ENCODE data around the gene PRL.

The PRL gene

DNA sequence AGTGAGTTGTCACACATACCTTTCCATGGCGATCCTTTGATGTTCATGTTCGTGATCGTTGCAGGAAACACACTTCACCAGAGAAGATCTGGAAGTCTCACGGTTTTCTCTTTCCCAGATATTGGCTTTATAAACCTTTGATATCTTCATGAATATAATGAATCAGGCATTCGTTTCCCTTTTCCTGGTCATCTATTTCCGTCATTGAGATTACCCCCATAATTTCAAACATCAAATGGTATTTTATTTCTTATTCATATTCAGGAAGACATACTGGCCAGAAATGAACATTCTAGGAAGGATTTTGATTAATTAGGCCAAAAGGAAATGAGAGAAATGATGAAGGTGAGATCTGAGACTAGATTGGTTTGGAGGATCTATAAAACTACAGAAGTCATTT lies at the start of gene PRL:
Gene PRL (minus strand): TSS at position 101 of the 400 bp plus-strand sequence. CDS start 54 bp downstream, at position 47.
- DNase-seq, result no peak

DNA sequence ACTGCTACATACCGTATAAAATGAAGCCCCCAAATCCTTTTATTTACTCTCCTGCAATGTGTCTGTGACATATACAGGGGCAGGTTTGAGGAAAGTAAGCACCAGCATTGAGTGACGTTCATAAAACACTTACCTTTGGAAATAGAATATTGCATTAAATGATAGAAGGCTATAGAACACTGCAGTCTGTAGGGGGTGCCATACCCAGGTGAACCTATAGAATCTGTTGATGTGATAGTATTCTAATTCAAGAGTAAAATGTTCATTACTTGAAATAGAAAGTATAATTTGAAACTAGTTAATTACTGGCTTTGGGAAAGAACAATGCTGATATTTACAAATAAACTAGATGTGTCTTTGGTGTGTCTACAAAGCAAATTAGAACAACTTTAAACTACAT lies 47.0 kb upstream of the PRL start:
- no peak for DNase-seq

DNA sequence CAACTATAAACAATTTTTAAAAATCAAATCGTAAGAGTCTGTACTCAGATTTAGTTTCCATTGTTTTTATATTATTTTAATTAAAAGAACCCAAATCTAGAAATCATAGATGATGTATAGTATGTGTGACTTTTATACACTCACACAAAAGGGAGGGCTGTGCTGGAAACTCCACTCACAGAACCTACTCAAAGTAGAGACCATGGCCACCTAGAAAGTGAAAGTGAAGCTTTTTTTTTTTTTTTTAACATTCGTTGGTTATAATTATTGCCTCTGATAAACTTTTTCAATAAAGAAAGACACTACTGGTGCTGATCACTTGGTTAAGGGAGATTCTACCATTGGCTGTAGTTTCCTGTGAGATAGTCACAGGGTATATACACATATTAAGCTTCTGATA lies 37.9 kb upstream of the PRL start:
- DNase-seq, result no peak

DNA sequence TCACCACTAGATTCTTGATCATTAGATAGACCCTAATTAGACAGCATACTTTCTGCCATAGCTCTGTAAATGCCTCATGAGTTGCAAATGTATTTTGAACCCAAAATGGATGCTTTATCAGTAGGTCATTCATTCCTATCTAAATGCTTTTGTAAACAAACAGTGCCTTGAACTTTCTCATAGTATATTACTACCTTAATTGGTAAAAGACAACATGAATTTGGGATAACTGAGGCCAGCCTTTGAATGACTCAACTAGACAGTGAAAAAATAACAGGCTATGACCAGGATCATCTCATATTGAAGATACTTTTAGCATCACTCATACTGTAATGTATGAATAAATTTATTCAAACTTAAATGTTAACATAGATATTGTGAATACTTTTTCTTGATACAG lies 37.0 kb upstream of the PRL start:
- no peak for DNase-seq

DNA sequence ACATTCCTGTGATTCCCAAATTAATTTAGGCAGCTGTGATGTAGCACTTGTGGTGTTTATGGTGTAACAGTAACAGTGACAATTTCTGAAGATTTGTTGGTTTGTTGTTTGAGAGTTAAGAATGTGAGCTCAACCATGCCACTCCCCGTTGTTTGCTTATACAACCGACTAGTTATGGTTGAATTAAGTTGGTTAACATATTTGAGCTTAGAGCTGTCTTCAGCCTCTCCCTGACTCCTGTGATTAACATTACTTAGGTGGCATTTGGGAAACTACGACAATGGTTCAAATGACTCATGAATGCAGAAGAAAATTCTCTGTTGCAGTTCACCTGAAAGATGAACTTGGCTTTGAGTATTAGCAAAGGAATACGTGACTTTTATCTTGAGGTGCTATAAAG lies 35.9 kb upstream of the PRL start:
- DNase-seq, result no peak

DNA sequence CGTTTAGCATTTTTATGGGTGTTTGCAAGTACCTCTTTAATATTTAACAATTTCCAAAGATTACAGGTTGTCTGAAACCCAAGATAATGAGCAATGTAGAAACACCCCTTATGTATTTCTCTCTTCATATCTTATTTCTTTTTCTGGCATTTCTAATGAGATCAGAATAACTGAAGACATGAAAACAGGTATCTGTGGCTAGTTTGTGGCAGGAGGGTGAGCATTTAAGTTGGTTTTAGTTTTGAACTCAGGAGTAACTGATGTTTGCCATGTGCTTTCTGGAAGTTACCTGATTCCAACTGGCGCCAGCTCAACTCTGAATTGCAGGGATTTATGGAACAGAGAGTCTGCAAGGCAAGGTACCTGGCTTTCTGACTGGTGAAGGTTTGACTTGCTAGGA lies 35.4 kb upstream of the PRL start:
- no peak for DNase-seq

DNA sequence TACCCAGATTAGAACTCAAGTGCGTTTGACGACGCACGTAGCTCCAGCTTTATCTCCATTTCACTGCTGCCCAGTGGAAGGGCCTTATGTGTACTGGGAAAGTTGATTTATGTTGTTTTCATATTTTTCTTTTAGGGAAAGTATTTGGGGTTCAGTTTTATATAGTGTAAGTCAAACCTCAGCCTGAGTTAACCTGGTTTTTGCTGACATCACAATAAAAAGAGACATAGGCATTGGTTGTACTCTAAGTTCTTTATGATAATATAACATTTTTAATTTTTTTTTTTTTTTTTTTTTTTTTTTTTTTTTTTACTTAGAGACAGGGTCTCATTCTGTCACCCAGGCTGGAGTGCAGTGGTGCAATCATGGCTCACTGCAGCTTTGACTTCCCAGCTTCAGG lies 34.1 kb upstream of the PRL start:
- no peak for DNase-seq

DNA sequence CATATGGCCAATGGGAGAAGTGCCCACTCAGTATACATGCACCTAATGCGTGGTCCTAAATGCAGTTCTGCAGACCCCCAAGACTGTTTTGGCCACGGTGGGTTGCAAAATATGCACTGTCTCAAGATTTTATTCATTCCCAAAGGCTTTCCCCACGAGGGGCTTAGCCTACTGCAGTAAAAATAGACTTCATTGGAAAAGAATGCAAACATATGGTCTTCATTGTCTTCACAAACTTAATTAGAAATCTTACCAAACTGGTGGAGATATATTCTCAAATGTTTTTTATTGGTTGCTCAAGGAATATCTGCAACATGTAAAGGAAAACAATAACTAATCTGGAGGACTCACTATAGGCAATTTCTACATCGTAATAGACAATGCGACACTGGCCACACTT lies 31.6 kb upstream of the PRL start:
- no peak for DNase-seq

DNA sequence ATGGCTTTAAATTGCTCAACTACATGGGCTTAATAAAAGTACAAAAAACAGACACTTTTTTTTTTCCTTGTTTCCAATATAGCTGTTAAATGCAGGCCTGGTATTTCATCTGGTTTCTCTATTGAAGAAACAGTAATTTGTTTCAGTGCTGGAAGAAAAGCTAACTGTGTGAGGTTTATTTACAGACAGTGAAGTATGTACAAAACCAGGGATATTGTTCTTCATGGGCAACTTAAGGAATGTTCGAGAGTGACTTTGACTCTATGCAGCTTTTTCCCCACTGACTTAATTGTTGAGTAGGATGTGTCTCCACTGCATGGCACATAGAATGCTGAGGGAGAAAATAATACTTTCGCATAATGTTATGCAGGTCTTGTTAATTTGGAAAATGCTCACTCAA lies 31.0 kb upstream of the PRL start:
- DNase-seq, result no peak

DNA sequence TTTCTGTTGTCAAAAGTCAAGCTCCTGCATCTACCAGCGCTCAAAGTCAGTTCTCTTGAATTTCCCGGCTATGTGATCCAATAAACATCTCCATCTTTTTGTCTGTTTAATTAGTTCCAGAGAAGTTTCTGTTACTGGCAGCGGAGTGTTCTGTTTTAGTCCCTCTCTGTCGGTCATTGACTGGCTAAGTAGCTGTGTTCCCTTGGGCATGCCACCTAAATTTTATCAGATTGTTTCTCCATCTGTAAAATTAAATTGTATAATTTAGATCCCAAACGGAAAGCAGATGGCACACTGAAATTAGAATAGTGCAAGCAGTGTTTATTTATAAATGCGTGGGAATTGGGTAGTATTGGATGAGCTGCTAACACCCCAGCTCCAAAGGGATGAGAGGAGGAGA lies 29.7 kb upstream of the PRL start:
- DNase-seq, result no peak

DNA sequence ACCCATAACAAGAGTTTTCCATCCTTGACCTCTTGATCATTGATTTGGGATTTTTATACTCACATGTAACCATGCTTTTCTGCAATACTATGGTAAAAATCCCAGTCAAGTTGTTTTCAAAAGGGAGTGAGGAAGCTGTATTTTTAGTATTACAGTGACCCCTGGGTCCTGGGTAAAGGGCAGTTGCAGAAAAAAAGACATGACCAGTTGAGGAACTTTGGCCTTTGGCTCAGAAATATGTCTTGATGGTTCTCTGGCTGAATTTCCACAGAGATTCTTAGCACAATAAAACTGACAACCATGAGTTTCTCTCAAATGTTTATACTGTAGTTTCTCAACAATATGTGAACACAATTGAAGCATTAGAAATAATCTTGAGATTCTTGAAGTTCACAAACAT lies 28.6 kb upstream of the PRL start:
- DNase-seq, result no peak

DNA sequence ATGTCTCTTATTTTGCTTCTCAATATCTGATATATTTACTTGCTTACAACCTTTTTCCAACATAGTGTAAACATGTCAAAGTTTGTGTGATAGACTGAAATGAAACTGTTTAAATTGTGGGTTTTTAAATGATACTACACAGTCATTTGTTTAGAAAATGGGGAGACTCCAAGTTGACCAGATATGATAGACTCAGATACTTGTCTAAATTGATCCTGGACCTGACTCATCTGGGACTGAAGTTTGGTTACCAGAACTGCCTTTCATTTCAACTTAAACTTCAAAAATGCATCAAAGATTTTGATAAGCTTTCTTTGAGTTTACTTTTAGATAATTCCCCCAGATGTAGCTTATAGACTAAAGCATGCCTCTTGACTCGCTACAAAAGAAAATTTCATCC lies 27.0 kb upstream of the PRL start:
- DNase-seq, result no peak

DNA sequence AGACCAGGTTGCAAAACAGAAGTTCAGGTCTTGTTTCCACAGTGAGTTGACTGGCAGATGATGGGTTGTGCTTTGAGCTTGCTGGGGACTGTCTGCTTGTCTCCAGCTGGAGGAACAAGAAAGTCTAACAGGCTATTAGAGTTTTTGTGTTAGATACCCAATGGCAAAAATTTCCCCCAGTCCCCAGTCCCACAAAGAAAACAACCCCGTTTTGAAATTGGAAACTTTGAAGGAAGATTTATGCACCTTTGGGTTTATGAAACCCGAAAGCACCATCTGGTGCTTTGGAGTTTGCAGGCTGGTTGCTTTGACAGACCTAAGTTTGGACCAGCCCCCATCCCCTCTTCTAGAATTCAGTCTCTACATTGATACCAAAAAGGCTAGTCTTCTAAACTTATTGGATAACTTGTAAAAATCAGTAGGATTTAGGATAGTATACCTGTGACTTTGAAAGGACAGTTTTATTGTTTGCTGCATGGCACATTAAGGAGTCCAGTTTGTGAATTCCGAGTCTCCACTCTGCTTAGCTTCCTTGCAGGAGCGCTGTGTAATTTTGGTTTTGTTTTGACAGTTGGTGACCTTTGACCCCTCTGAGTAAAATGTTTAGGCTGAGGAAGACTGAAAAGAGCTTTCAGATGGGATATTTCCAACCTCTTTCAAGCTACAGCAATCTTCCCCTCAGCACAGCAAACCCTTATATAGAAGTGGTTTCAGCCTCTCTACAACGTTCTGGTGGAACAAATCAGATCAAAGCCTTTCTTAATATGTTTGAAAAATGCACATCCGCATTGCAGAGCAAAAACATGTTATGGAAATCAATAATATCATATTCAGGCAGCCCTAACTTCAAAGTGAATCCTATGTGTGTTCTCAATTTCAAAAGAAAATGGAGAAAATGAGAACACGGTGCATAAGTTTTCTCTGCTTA lies 25.5 kb upstream of the PRL start:
- no peak for DNase-seq

DNA sequence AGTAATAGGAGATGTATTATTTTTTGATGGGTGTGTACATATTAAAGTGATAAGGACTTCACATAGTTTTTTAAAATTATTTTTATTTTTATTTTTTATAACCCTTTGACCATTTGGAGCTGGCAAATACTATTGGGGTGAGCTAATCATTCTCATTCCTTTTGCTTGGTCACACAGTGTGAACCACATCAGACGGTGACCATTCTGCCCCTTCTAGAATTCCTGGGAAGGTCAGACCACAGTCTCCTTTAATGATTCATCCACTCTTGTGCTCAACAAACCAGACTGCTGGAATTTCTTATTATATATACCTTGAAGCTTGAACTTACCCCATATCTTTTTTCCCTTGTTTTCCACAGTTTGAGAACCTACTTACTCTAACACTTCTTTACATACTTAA lies 23.9 kb upstream of the PRL start:
- no peak for DNase-seq

DNA sequence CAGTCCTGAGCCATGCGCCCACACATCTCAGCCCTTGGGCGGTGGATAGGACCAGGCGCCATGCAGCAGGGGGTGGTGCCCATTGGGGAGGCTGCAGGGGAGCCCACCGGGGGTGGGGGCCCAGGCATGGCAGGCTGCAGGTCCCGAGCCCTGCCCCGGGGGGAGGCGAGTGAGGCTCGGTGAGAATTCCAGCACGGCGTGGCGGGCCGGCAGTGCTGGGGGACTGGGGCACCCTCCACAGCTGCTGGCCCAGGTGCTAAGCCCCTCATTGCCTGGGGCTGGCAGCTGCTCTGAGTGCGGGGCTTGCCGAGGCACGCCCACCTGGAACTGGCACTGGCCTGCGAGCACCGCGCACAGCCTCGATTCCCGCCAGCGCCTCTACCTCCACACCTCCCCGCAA lies 21.6 kb upstream of the PRL start:
- DNase-seq, result no peak

DNA sequence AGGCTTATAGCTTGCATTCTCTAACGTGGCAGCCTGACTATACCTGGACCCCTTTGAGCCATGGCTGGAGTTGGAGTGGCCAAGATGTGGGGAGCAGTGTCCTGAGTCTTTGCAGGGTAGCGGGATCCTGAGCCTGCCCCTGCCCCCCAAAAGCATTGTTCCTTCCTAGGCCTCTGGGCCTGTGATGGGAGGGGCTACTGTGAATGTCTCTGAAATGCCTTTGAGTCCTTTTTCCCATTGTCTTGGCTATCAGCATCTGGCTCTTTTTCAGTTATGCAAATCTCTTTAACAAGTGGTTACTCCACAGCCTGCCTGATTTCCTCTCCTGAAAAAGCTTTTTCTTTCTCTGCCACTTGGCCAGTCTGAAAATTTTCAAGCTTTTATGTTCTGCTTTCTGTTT lies 17.0 kb upstream of the PRL start:
- DNase-seq, result no peak

DNA sequence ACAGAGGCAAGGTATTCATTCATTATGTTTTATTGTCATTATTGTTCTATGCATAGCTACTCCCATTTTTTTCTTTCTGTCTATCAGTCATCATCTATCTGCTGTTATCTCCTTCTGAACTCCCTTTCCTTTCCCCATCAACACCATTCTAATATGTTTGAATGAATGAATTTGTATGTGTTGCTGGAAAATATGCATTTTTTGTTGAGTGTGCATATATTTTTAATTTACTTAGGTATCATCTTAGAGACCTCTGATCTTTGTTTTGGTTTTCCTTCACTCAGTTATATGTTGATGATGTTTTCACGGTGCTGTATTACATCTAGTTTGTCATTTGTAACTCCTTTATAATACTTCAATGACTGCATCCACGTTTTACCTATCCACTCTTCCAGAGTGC lies 12.1 kb upstream of the PRL start:
- no peak for DNase-seq

DNA sequence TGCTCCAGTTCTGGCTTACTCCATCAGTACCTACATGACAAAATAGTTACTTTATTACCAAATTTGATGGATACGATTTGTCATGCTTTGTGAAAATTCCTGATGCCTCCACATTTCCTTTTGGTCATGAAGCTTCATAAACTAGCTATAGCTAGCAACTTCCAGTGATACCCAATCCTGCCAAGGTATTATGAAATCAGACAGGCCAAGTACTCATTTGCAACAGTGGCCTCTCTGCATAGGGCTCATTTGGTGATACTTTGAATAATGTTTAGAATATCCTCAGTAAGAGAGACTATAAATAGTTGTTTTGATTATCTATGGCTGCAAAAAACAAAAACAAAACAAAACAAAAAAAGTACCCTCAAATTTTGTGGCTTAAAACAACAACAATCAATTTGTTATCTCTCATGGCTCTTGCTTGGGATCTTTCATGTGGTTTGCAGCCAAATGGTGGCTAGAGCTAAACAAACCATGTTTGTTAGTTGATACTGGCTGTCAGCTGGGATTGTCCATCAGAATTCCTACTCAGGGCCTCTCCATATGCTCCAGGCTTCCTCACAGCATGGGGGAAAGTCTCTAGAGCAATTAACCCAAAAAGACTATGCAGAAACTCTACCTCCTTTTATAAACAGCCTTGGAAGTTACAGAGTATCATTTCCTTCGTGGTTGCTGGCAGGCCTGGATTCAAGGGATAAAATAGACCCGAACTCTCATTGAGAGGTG lies 10.1 kb upstream of the PRL start:
- no peak for DNase-seq

DNA sequence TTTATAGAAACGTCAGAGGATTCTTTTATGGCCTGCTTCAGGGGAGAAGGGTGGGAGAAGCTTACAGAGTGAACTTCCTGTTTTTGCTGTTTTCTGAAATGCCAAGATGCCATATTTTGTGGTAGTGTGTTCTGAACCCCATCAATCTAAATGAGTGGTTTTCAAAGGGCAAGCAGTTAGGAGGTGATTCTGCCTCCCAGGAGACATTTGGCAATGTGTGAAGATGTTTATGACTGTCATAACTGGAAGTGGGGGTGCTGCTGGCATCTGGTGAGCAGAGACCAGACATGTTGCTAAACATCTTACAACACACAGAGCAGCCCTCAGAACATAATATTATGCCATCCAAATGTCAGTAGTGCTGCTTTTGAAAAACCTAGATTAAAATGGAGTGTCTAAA lies 6.0 kb upstream of the PRL start:
- no peak for DNase-seq

DNA sequence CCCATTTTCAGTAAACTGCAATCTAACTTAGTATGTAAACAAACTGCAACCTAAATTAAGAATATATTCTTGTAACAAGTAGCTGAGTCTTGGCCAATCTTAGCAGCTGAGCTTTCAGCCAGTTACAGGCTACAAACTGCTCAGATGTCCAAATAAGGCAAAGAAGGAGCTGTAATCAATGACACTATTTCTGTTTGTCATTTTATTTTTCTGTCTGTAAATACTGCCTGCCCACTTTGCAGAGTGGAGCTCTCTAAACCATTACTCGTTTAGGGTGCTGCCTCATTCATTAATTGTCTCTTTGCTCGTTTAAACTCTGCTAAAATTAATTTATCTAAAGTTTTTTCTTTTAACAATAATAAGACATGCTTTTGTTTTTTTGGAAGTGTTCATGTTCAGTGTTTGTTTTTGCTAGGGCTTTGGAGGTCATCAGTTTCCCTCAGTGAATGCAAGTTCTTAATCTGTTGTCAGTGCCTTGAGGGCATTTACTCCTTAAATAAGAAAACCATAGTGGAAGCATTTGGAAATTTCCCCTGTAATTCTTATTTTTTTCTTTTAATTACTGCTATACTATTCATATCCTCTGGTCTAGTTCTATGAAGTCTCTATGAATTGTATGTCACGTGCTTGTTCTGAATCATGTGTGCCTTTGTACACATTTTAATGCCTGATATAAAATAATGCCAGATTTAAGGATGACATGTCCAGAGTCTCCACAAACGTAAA lies 3.6 kb upstream of the PRL start:
- DNase-seq, result no peak

DNA sequence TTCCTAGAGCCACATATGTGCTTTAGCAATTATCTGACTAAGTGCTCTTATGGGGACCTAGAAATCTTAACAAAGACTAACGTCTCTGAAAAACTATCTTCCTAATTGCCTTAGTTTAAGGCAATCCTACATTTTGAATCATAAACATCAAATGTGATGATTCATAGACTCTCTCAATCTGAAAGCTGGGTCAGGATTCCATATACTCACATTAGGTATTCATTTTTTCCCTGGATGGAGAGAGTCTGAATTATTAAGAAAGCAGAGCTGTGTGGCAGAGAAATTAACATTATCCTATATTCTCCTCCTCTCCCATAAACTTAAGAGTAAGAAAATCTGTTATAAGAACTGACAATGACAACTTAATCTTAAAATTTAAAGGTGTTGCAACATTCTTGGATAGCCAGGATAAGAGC lies 1.6 kb upstream of the PRL start:
- DNase-seq, result no peak

DNA sequence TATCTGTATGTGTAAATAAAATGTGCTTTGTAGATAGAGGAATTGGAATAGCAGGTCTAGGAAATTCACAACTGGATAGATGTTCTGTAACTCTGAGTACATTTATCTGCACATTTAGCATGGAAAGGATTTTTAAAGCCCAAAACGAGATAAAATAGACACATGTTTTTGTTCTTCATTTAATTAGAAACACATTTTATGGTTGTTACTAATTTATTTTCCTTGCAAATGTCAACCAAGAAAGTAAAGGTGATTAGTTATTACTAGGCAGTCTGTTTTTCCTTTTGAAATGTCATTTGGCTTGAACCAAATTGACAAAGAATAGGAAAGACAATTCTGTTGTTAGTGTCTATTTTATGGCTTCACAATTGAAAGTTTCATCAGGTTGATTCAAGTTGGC lies 769 bp downstream of the PRL start:
- DNase-seq, result no peak

DNA sequence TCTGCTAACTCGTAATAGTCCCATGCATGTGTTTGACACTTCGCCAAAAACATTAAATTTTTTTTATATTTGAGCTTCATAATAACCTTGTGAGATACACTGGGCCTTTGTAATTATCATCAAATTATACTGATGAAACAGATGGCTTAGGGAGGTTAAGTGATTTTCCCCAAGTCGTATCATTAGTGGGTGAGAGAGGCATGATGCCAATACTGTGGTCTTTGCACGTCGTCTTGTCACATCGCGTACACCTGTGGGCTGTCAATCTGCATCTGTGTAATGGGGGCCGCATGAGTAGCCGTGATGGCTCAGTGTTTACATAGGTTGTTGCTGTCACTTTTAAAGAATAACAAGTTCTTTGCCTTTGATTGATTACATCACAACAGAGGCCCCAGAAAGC lies 1.7 kb downstream of the PRL start:
- no peak for DNase-seq

DNA sequence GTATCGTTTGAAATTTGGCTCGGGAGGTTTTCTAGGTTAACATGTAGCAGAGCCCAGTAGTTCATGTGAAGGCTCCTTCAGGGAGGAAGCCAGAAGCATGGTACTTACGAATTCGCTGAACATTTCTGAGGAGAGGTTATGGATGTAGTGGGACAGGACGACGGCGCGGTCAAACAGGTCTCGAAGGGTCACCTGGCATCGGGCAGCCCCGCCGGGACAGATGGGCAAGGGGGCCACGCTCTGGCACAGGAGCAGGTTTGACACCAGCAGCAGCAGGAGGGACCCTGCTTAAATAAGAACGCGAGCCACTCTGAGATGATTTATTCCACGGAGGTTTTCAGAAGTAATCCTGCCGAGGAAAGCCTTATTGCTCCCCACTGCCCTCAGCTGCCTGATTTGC lies 2.5 kb downstream of the PRL start:
- DNase-seq, result no peak

Measured in NCI-H187 treated with DMSO at 0.1 percent for 48 hours (cell line).